Keratinocyte (primary cell): Measurements from ENCODE around the gene NDUFS6. TPM values are rescaled to one million over a fixed set of nuclear protein-coding genes. Genes with fewer than 3 reads are reported as not detected.
"Not testable (repeated sequence)": the region's sequence is repeated elsewhere in the genome, so short reads cannot be mapped to it uniquely, and the experiment has no call there.

ENCODE experiments used
- DNase-seq: peaks from one replicate; pipeline ENCODE4 v3.0.0-alpha.2; 2011; ENCODE audit warnings: low read depth, missing footprints, low spot score
- FAIRE-seq: peaks from 2 replicates; lab custom pipeline; 2011; peaks lifted over from hg19 to GRCh38; lab: Jason Lieb, UNC
- H2AFZ ChIP-seq: 2 replicates; pipeline ENCODE4 v1.6.0; 2012; ENCODE audit warnings: low read length, control low read depth, inconsistent platforms; ENCODE audit not compliant: control insufficient read depth
- H3K27ac ChIP-seq: 2 replicates; pipeline ENCODE4 v1.5.1; 2011; ENCODE audit warnings: low read length; ENCODE audit not compliant: control insufficient read depth, insufficient read depth
- H3K27me3 ChIP-seq: 3 replicates; pipeline ENCODE4 v1.6.0; 2011; ENCODE audit warnings: low read length; ENCODE audit not compliant: control insufficient read depth, insufficient read depth; ENCODE audit errors: extremely low read depth
- H3K36me3 ChIP-seq, 2 experiments: 2 replicates in 1 of 2; 3 replicates in 1 of 2; pipeline ENCODE4 v1.5.1; 2011; ENCODE audit warnings: low read length in 2 of 2, mild to moderate bottlenecking in 1 of 2; ENCODE audit not compliant: control insufficient read depth in 2 of 2, insufficient read depth in 2 of 2; ENCODE audit errors: extremely low read depth in 1 of 2
- H3K4me1 ChIP-seq: 3 replicates; pipeline ENCODE4 v1.5.1; 2011; ENCODE audit warnings: low read length; ENCODE audit not compliant: control insufficient read depth, insufficient read depth; ENCODE audit errors: extremely low read depth
- H3K4me2 ChIP-seq: 3 replicates; pipeline ENCODE4 v1.6.0; 2011; ENCODE audit warnings: low read depth, low read length; ENCODE audit not compliant: control insufficient read depth, insufficient read depth; ENCODE audit errors: extremely low read depth
- H3K4me3 ChIP-seq, 3 experiments: fragments of 200-600 bp in 1 of 3; sonication (generic) in 1 of 3; 2 replicates in 2 of 3; 3 replicates in 1 of 3; pipeline ENCODE4 v1.5.1; 2011 to 2016; ENCODE audit warnings: low read length in 3 of 3, mild to moderate bottlenecking in 3 of 3, control low read depth in 2 of 3, inconsistent platforms in 1 of 3, low read depth in 1 of 3, mixed read lengths in 1 of 3, mixed run types in 1 of 3, moderate library complexity in 1 of 3; ENCODE audit not compliant: control insufficient read depth in 2 of 3, insufficient read depth in 2 of 3; ENCODE audit errors: extremely low read depth in 1 of 3
- H3K79me2 ChIP-seq: 2 replicates; pipeline ENCODE4 v1.6.0; 2012; ENCODE audit warnings: low read length; ENCODE audit not compliant: control insufficient read depth, insufficient read depth
- H3K9ac ChIP-seq: 3 replicates; pipeline ENCODE4 v1.6.0; 2011; ENCODE audit warnings: low read length; ENCODE audit not compliant: control insufficient read depth, insufficient read depth; ENCODE audit errors: extremely low read depth
- H3K9me1 ChIP-seq: 3 replicates; pipeline ENCODE4 v1.6.0; 2011; ENCODE audit warnings: low read length; ENCODE audit not compliant: control insufficient read depth, insufficient read depth; ENCODE audit errors: extremely low read depth
- H3K9me3 ChIP-seq: 2 replicates; pipeline ENCODE4 v1.5.1; 2012; ENCODE audit warnings: low read depth, low read length; ENCODE audit not compliant: control insufficient read depth
- H4K20me1 ChIP-seq: 3 replicates; pipeline ENCODE4 v1.6.0; 2011; ENCODE audit warnings: low read length; ENCODE audit not compliant: control insufficient read depth, insufficient read depth; ENCODE audit errors: extremely low read depth
- EZH2 ChIP-seq: IDR thresholded peaks from one replicate; pipeline ENCODE4 v1.6.1; 2012; ENCODE audit warnings: inconsistent platforms, mild to moderate bottlenecking, low read length, moderate library complexity
- dilution Hi-C: fragments of 300-500 bp; cut with MboI; formaldehyde crosslinking; loops from one replicate; pipeline ENCODE4 v1.7.0; 2020; ENCODE audit warnings: low sequenced_read_pairs; ENCODE audit not compliant: extremely low pct_ligation_motif_present
- polyA plus RNA-seq, 5 experiments: library from polyadenylated mRNA; depleted of rRNA in 3 of 5; stranded (reverse) in 3 of 5; stranded (forward) in 1 of 5; unstranded in 1 of 5; fragments of >200 nt; gene quantifications; 1 replicate in 1 of 5; 2 replicates in 3 of 5; 3 replicates in 1 of 5; pipeline versions ENCODE4 v1.2.1 to v1.2.3, GENCODE V29; 2011 to 2012; ENCODE audit warnings: missing spikeins in 2 of 5, low read depth in 1 of 5, low replicate concordance in 1 of 5
- TF ChIP-seq, protein P1 (sequence below), 3 experiments: IDR thresholded peaks in 1 of 3; conservative IDR thresholded peaks in 1 of 3; optimal IDR thresholded peaks in 1 of 3; 2 replicates in 2 of 3; 3 replicates in 1 of 3; pipeline versions ENCODE3 to v1.5.1; 2011; ENCODE audit warnings: low read length in 3 of 3, mild to moderate bottlenecking in 3 of 3, moderate library complexity in 2 of 3, control low read depth in 1 of 3, inconsistent platforms in 1 of 3; ENCODE audit not compliant: insufficient read depth in 2 of 3; ENCODE audit errors: extremely low read depth in 1 of 3

The NDUFS6 gene
- polyA plus RNA-seq, 1 donor (not counting 4 experiments of a cell fraction or from before 2014, with no cell fraction given), result 66.3 TPM

DNA sequence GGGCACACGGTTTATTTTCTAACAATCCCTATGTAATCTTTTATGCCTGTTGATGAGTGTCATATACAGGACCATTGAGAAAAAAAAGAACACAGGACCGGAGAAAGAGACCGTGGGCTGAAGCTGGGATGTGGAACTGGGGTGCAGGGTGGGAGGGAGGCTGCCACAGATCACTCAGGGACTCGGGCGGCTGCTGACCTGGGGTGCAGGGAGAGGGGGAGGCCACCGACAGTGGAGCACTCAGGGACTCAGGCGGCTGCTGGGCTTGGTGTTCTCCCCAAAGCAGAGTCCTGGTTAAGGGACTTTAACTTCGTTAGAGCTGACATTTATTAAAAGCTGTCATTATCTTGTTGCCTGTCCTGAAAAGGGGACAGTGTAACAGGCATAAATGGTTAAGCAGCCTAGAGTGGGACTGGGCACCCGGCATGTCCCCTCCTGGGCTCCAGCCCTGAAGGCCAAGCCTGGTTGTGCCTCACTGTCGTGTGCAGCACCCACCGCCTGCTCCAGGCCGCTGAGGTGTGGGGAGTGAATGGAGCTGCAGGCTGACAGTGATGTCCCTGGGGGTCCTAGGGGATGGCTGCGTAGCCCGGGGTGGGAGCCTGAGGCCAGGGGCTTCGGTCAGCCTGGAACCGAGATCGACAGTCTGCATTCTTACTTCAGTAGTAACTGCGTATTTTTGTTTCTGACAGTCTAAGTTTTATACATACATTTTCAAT lies 14.0 kb downstream of the NDUFS6 start:
- no peak for DNase-seq
- H3K27ac ChIP-seq, result no peak overlapping the region
- no peak overlapping the region for H2AFZ ChIP-seq
- H3K27me3 ChIP-seq, result no peaks in the 10 kb centered on the region
- no peak for FAIRE-seq
- no peaks in the 10 kb centered on the region for H3K9me3 ChIP-seq
- H3K9ac ChIP-seq, result no peak overlapping the region
- H4K20me1 ChIP-seq, result peaks cover 4% of the 10 kb centered on the region
- dilution Hi-C loops, result no loop called here
- no peak overlapping the region for H3K4me2 ChIP-seq
- no peak for TF ChIP-seq EZH2
- TF ChIP-seq, protein P1, sequence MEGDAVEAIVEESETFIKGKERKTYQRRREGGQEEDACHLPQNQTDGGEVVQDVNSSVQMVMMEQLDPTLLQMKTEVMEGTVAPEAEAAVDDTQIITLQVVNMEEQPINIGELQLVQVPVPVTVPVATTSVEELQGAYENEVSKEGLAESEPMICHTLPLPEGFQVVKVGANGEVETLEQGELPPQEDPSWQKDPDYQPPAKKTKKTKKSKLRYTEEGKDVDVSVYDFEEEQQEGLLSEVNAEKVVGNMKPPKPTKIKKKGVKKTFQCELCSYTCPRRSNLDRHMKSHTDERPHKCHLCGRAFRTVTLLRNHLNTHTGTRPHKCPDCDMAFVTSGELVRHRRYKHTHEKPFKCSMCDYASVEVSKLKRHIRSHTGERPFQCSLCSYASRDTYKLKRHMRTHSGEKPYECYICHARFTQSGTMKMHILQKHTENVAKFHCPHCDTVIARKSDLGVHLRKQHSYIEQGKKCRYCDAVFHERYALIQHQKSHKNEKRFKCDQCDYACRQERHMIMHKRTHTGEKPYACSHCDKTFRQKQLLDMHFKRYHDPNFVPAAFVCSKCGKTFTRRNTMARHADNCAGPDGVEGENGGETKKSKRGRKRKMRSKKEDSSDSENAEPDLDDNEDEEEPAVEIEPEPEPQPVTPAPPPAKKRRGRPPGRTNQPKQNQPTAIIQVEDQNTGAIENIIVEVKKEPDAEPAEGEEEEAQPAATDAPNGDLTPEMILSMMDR (optimal IDR thresholded peaks at IDR 0.05 in 1 of 3, IDR thresholded peaks at IDR 0.05 in 1 of 3, conservative IDR thresholded peaks at IDR 0.05 in 1 of 3; ENCODE audit: extremely low read depth in 1 of 3, insufficient read depth in 2 of 3, low read length in 3 of 3), result no peak
- H3K4me3 ChIP-seq, result no peak overlapping the region
- no peaks in the 10 kb centered on the region for H3K9me1 ChIP-seq
- H3K36me3 ChIP-seq, result peaks cover 27 to 43% of the 10 kb centered on the region in 2 experiments
- peaks cover 28% of the 10 kb centered on the region for H3K79me2 ChIP-seq
- H3K4me1 ChIP-seq, result no peaks in the 10 kb centered on the region

DNA sequence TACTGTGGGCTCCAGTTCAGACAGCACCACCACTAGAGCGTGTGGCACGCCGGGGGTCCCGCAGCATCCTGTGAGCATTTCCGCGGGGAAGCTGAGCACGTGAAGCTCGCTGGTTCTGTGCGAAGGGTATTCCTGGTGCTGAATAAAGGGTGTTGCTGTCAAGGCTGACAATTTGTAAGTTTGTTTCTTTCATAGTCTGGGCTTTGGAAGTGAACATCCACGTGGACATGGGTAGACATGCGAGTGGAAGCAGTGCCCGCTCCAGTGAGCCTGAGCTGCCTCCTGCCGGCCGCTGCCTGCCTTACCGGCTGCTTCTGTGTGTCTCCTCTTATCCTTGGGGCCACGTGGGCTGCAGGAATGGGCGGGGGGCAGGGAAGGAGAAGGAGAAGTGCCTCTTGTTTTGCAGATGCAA lies 14.7 kb downstream of the NDUFS6 start:
- no peaks in the 10 kb centered on the region for H3K27me3 ChIP-seq
- no peak overlapping the region for H3K4me3 ChIP-seq
- DNase-seq, result no peak
- no peak overlapping the region for H3K4me2 ChIP-seq
- peaks cover 22% of the 10 kb centered on the region for H3K79me2 ChIP-seq
- H2AFZ ChIP-seq, result no peak overlapping the region
- no peaks in the 10 kb centered on the region for H3K4me1 ChIP-seq
- H4K20me1 ChIP-seq, result peaks cover 4% of the 10 kb centered on the region
- no peak for FAIRE-seq
- peaks cover 25 to 43% of the 10 kb centered on the region in 2 experiments for H3K36me3 ChIP-seq
- H3K9me1 ChIP-seq, result no peaks in the 10 kb centered on the region
- no peak overlapping the region for H3K27ac ChIP-seq
- H3K9me3 ChIP-seq, result no peaks in the 10 kb centered on the region
- TF ChIP-seq EZH2, result no peak
- TF ChIP-seq, protein P1 (optimal IDR thresholded peaks at IDR 0.05 in 1 of 3, IDR thresholded peaks at IDR 0.05 in 1 of 3, conservative IDR thresholded peaks at IDR 0.05 in 1 of 3; ENCODE audit: extremely low read depth in 1 of 3, insufficient read depth in 2 of 3, low read length in 3 of 3), result no peak
- no peak overlapping the region for H3K9ac ChIP-seq
- dilution Hi-C loops, result no loop called here

DNA sequence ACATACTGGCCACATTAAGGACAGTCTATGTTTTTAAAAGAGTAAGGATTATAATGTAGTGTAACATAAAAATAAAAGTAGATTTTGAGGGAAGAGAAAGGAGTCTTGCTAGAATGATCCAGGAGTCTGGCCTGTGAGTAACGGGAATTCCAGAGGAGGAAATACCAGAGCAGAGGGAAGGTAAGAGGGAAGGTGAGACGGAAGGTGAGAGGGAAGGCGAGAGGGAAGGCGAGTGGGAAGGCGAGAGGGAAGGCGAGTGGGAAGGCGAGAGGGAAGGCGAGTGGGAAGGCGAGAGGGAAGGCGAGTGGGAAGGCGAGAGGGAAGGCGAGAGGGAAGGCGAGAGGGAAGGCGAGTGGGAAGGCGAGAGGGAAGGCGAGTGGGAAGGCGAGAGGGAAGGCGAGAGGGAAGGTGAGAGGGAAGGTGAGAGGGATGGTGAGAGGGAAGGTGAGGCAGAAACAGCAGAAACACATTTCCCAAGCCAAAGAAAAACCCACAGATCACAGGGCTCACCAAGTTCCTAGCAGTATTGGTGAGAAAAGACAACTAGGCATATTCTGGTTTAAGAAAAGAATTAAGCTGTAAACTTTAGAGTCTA lies 15.4 kb downstream of the NDUFS6 start:
- dilution Hi-C loops, H3K4me1 ChIP-seq, H3K9ac ChIP-seq, DNase-seq, H3K9me3 ChIP-seq, H2AFZ ChIP-seq, H3K4me3 ChIP-seq, H3K9me1 ChIP-seq, H3K27me3 ChIP-seq, H4K20me1 ChIP-seq, FAIRE-seq, H3K4me2 ChIP-seq, H3K27ac ChIP-seq: not testable (repeated sequence)
- peaks cover 29 to 42% of the 10 kb centered on the region in 2 experiments for H3K36me3 ChIP-seq
- H3K79me2 ChIP-seq, result peaks cover 16% of the 10 kb centered on the region
